HL-60 (cell line): ENCODE results near the gene PALLD.

Experiments used
- DNase-seq, 2 experiments: peaks; one replicate each; pipeline ENCODE4 v3.0.0-alpha.2; 2010 to 2020; ENCODE audit warnings: low read depth in 1 of 2, low spot score in 1 of 2
- H3K27ac ChIP-seq: fragments of 250-450 bp; sonication (Bioruptor Pico); replicated peaks from 2 replicates; pipeline ENCODE4 v1.5.1; 2020; ENCODE audit warnings: mild to moderate bottlenecking, moderate library complexity
- H3K27me3 ChIP-seq: fragments of 250-450 bp; sonication (Bioruptor Pico); 2 replicates; pipeline ENCODE4 v1.5.1; 2021; ENCODE audit warnings: mild to moderate bottlenecking, moderate library complexity; ENCODE audit not compliant: insufficient read depth, poor library complexity, severe bottlenecking
- H3K4me3 ChIP-seq: replicated peaks from 2 replicates; pipeline ENCODE4 v1.5.1; 2011; ENCODE audit warnings: mild to moderate bottlenecking, control low read depth, low read length; ENCODE audit not compliant: insufficient read depth
- GABPA ChIP-seq: IDR thresholded peaks from 2 replicates; pipeline ENCODE4 v1.6.1; 2012; ENCODE audit warnings: low read depth
- POLR2AphosphoS5 ChIP-seq: IDR thresholded peaks from 2 replicates; pipeline ENCODE4 v1.6.1; 2012; ENCODE audit warnings: low read depth
- SPI1 ChIP-seq: IDR thresholded peaks from 2 replicates; pipeline ENCODE4 v1.6.1; 2012; ENCODE audit warnings: low read depth, mild to moderate bottlenecking, borderline replicate concordance
- TF ChIP-seq, protein P1 (sequence below): IDR thresholded peaks from one replicate; pipeline ENCODE4 v1.5.1; 2011; ENCODE audit warnings: low read length, control low read depth, inconsistent platforms; ENCODE audit not compliant: insufficient read depth
- TF ChIP-seq, protein P2 (sequence below): IDR thresholded peaks from 2 replicates; pipeline ENCODE4 v1.6.1; 2012; ENCODE audit warnings: low read depth; ENCODE audit not compliant: insufficient replicate concordance

PALLD gene

DNA sequence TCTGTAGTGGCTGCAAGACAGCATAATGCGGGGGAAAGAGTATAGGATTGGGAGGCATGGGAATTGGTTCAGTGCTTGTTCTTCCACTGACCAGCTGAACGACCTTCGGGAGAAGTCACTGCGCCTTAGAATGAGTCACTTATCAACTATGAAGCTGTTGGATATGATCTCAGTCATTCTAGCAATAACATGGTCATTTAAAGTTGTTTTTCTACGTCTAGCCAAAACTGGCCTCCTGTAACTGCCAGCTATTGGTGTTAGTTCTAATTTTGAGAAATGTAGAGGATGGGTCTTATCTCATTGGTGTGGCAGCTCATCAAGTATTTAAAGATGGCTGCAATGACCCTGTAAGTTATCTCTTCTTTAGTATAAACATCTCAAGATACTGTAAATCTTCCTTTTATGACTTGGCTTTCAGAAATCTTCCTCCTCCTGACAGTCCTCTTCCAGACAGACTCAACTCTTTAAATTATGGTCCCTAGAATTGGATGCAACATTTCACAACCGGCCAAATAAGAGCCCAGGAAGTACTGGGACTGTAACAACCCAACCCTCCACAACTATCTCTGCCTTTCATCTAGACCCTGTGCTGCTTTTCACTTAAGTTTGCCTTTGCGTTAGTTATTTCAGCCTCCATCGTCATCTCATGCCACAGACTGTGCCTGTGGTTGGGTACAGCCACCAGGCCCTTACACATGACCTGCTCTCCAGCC, 269.9 kb downstream of the PALLD start:
- DNase-seq = no peak
- TF ChIP-seq POLR2AphosphoS5 = no peak
- TF ChIP-seq SPI1 = no peak
- TF ChIP-seq GABPA = no peak
- TF ChIP-seq, protein P1, sequence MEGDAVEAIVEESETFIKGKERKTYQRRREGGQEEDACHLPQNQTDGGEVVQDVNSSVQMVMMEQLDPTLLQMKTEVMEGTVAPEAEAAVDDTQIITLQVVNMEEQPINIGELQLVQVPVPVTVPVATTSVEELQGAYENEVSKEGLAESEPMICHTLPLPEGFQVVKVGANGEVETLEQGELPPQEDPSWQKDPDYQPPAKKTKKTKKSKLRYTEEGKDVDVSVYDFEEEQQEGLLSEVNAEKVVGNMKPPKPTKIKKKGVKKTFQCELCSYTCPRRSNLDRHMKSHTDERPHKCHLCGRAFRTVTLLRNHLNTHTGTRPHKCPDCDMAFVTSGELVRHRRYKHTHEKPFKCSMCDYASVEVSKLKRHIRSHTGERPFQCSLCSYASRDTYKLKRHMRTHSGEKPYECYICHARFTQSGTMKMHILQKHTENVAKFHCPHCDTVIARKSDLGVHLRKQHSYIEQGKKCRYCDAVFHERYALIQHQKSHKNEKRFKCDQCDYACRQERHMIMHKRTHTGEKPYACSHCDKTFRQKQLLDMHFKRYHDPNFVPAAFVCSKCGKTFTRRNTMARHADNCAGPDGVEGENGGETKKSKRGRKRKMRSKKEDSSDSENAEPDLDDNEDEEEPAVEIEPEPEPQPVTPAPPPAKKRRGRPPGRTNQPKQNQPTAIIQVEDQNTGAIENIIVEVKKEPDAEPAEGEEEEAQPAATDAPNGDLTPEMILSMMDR = no peak
- TF ChIP-seq, protein P2, sequence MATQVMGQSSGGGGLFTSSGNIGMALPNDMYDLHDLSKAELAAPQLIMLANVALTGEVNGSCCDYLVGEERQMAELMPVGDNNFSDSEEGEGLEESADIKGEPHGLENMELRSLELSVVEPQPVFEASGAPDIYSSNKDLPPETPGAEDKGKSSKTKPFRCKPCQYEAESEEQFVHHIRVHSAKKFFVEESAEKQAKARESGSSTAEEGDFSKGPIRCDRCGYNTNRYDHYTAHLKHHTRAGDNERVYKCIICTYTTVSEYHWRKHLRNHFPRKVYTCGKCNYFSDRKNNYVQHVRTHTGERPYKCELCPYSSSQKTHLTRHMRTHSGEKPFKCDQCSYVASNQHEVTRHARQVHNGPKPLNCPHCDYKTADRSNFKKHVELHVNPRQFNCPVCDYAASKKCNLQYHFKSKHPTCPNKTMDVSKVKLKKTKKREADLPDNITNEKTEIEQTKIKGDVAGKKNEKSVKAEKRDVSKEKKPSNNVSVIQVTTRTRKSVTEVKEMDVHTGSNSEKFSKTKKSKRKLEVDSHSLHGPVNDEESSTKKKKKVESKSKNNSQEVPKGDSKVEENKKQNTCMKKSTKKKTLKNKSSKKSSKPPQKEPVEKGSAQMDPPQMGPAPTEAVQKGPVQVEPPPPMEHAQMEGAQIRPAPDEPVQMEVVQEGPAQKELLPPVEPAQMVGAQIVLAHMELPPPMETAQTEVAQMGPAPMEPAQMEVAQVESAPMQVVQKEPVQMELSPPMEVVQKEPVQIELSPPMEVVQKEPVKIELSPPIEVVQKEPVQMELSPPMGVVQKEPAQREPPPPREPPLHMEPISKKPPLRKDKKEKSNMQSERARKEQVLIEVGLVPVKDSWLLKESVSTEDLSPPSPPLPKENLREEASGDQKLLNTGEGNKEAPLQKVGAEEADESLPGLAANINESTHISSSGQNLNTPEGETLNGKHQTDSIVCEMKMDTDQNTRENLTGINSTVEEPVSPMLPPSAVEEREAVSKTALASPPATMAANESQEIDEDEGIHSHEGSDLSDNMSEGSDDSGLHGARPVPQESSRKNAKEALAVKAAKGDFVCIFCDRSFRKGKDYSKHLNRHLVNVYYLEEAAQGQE = no peak

DNA sequence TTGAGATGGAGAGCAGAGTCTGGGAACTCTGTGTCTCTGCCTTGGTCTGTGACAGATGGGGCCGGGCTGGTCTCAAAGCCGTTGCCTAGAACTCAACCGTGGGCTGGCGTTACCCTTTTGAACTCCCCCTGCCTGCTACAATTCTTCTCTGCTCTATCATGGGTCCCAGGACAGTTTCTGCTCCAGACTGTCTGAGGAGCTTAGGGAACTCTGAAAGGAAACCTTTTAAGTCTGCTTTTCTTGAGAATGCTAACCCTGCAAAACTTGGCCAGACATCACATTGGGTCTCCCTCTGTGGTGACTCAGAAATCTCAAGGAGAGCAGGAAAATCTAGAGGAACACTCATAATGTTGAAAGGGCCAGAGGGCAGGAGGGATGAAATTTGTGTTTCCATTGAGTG, 272.6 kb downstream of the PALLD start:
- Histone ChIP-seq H3K4me3 (no peak overlapping the region), H3K27ac (no peak overlapping the region), H3K27me3 (no peaks in the 10 kb centered on the region)
- DNase-seq = no peak
- no peak for TF ChIP-seq POLR2AphosphoS5
- TF ChIP-seq SPI1 = no peak
- TF ChIP-seq GABPA = no peak
- TF ChIP-seq, protein P1 = no peak
- TF ChIP-seq, protein P2 = no peak

More for the DNA sequence above, 269.9 kb downstream of the PALLD start:
- Histone ChIP-seq H3K27ac (no peak overlapping the region), H3K4me3 (no peak overlapping the region), H3K27me3 (no peaks in the 10 kb centered on the region)

DNA sequence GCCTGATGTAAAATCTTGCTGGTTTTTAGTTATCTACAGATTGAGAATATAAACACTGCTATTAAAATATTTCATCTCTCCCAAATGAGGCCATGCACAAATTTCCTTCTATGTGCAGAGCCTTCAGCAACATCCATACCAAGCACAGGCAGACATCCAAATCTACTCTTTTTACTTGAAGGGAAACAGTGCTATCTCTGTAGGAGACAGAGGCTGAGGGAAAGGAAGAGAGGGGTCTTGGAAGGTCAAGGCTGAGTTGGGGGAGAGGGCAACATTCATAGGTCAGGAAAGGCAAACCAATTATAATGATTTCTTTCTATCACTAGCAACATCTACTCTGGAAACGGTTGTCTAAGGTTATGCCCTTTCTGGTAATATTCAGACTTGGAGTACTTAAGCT, 273.0 kb downstream of the PALLD start:
- Histone ChIP-seq H3K27me3 (no peaks in the 10 kb centered on the region), H3K4me3 (no peak overlapping the region), H3K27ac (no peak overlapping the region)
- TF ChIP-seq, protein P2 = no peak
- TF ChIP-seq POLR2AphosphoS5 = no peak
- no peak for TF ChIP-seq SPI1
- no peak for DNase-seq
